ENCODE data around the gene ANKS6. TPM values are rescaled to one million over a fixed set of nuclear protein-coding genes. Genes with fewer than 3 reads are reported as not detected.

ANKS6 gene
- total RNA-seq, 2 donors from 2014 or later, result 13.2 to 32.0 TPM

- WGBS, 2 donors, result 2 to 5% methylated on average over 18 to 79 of the region's 79 CpGs
- intact Hi-C loops (cut with DNase I), result no loop called here
- DNase-seq (peak in 3 of 4 donors; percentile 30 to 66 (median 51)), ATAC-seq (peak; percentile 47)
- TF ChIP-seq POLR2A (IDR thresholded peaks at IDR 0.05), result no peak
- TF ChIP-seq, protein P1, sequence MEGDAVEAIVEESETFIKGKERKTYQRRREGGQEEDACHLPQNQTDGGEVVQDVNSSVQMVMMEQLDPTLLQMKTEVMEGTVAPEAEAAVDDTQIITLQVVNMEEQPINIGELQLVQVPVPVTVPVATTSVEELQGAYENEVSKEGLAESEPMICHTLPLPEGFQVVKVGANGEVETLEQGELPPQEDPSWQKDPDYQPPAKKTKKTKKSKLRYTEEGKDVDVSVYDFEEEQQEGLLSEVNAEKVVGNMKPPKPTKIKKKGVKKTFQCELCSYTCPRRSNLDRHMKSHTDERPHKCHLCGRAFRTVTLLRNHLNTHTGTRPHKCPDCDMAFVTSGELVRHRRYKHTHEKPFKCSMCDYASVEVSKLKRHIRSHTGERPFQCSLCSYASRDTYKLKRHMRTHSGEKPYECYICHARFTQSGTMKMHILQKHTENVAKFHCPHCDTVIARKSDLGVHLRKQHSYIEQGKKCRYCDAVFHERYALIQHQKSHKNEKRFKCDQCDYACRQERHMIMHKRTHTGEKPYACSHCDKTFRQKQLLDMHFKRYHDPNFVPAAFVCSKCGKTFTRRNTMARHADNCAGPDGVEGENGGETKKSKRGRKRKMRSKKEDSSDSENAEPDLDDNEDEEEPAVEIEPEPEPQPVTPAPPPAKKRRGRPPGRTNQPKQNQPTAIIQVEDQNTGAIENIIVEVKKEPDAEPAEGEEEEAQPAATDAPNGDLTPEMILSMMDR (IDR thresholded peaks at IDR 0.05), result peak in 5 of 7 experiments; percentile 15 to 42 (median 24)
- Histone ChIP-seq H3K27me3 (peaks cover 0 to 21% of the 10 kb centered on the region in 2 donors), H3K36me3 (replicated peaks in 1 of 2; ENCODE audit: insufficient read depth in 1 of 2, low read depth in 2 of 2) (no peaks in the 10 kb centered on the region), H3K4me1 (peaks cover 33% of the 10 kb centered on the region), H3K9me3 (no peaks in the 10 kb centered on the region), H3K27ac (no peak overlapping the region), H3K4me3 (no peak overlapping the region)
Observed at GRCh38 chr9:98707166-98708102, 88.9 kb downstream of the ANKS6 start.

- Histone ChIP-seq H3K4me3 (no peak overlapping the region), H3K27me3 (peaks cover 0 to 21% of the 10 kb centered on the region in 2 donors)
- intact Hi-C loops (cut with DNase I), result no loop called here
Observed at GRCh38 chr9:98706651-98707165, 89.6 kb downstream of the ANKS6 start.

GRCh38 chr9:98702835-98703380 lies 93.4 kb downstream of the ANKS6 start:
- no peak for ATAC-seq
- intact Hi-C loops (cut with DNase I), result no loop called here
- no peak overlapping the region for H3K4me3 ChIP-seq
- H3K4me1 ChIP-seq, result peaks cover 18% of the 10 kb centered on the region
- no peaks in the 10 kb centered on the region for H3K9me3 ChIP-seq
- DNase-seq, result no peak
- WGBS, 2 donors, result 62 to 67% methylated on average over 2 of the region's 2 CpGs
- H3K36me3 ChIP-seq (replicated peaks in 1 of 2; ENCODE audit: insufficient read depth in 1 of 2, low read depth in 2 of 2), result no peaks in the 10 kb centered on the region
- no peak overlapping the region for H3K27ac ChIP-seq
- TF ChIP-seq, protein P1 (IDR thresholded peaks at IDR 0.05), result no peak
- TF ChIP-seq POLR2A (IDR thresholded peaks at IDR 0.05), result no peak
- H3K27me3 ChIP-seq, result peaks cover 0 to 6% of the 10 kb centered on the region in 2 donors

More at GRCh38 chr9:98706651-98707165, 89.6 kb downstream of the ANKS6 start:
- TF ChIP-seq, protein P1 (IDR thresholded peaks at IDR 0.05), result no peak
- TF ChIP-seq POLR2A (IDR thresholded peaks at IDR 0.05), result no peak
- Histone ChIP-seq H3K9me3 (no peaks in the 10 kb centered on the region), H3K36me3 (replicated peaks in 1 of 2; ENCODE audit: insufficient read depth in 1 of 2, low read depth in 2 of 2) (no peaks in the 10 kb centered on the region), H3K27ac (no peak overlapping the region), H3K4me1 (peaks cover 33% of the 10 kb centered on the region)
- 3 to 4% methylated on average over 5 to 15 of the region's 15 CpGs for WGBS, 2 donors
- DNase-seq, result peak in 1 of 4 donors; percentile 39
- no peak for ATAC-seq

GRCh38 chr9:98702340-98702739 lies 94.0 kb downstream of the ANKS6 start:
- H3K27me3 ChIP-seq, result peaks cover 0 to under 1% of the 10 kb centered on the region in 2 donors
- H3K4me1 ChIP-seq, result peaks cover 13% of the 10 kb centered on the region
- 72 to 78% methylated on average over 8 of the region's 8 CpGs for WGBS, 2 donors
- no peak for ATAC-seq
- H3K9me3 ChIP-seq, result no peaks in the 10 kb centered on the region
- no peaks in the 10 kb centered on the region for H3K36me3 ChIP-seq (replicated peaks in 1 of 2; ENCODE audit: insufficient read depth in 1 of 2, low read depth in 2 of 2)
- intact Hi-C loops (cut with DNase I), result no loop called here
- no peak overlapping the region for H3K4me3 ChIP-seq
- no peak for DNase-seq
- no peak for TF ChIP-seq POLR2A (IDR thresholded peaks at IDR 0.05)
- TF ChIP-seq, protein P1 (IDR thresholded peaks at IDR 0.05), result no peak
- no peak overlapping the region for H3K27ac ChIP-seq
